WTC11 (cell line): ENCODE data around the gene KRTAP3-2. TPM values are rescaled to one million over a fixed set of nuclear protein-coding genes. Genes with fewer than 3 reads are reported as not detected.

Experiments
- ATAC-seq: fragments of 200-7000 bp; cut with Tn5 transposase; 2 replicates; pipeline ENCODE4 v1.10.0; 2021; ENCODE audit warnings: mild to moderate bottlenecking, moderate library complexity
- CTCF ChIA-PET: fragments of 300-600 bp; sonication (Branson Sonifier 250); formaldehyde crosslinking; loops from one replicate; lab custom pipeline; 2021; ENCODE audit warnings: antibody characterized with exemption; lab: Charles Lee
- POLR2A ChIA-PET: fragments of 350-600 bp; sonication (Branson Sonifier 250); formaldehyde crosslinking; loops from one replicate; lab custom pipeline; 2021; ENCODE audit warnings: antibody characterized with exemption; lab: Charles Lee
- DNase-seq: peaks from one replicate; pipeline ENCODE4 v3.0.0; 2021; ENCODE audit warnings: low spot score
- H3K27ac Mint-ChIP-seq: 2 replicates; pipeline ENCODE4 v1.8.0; 2021; ENCODE audit warnings: mixed read lengths
- H3K27me3 Mint-ChIP-seq: 2 replicates; pipeline ENCODE4 v1.8.0; 2021; ENCODE audit warnings: low read depth, mild to moderate bottlenecking, moderate library complexity, mixed read lengths
- H3K36me3 Mint-ChIP-seq: 2 replicates; pipeline ENCODE4 v1.8.0; 2021; ENCODE audit warnings: mixed read lengths
- H3K4me1 Mint-ChIP-seq: 2 replicates; pipeline ENCODE4 v1.8.0; 2022; ENCODE audit warnings: mixed read lengths
- H3K4me3 Mint-ChIP-seq: 2 replicates; pipeline ENCODE4 v1.8.0; 2021; ENCODE audit warnings: mild to moderate bottlenecking, moderate library complexity, mixed read lengths
- H3K9me3 Mint-ChIP-seq: 2 replicates; pipeline ENCODE4 v1.8.0; 2021; ENCODE audit warnings: mixed read lengths
- ATF1 ChIP-seq: sonication (generic); formaldehyde crosslinking; IDR thresholded peaks from 2 replicates; pipeline ENCODE4 v1.8.1; 2023; ENCODE audit warnings: mild to moderate bottlenecking, moderate library complexity, missing genetic modification reagents
- CREB1 ChIP-seq: sonication (generic); formaldehyde crosslinking; IDR thresholded peaks from 2 replicates; pipeline ENCODE4 v1.8.0; 2023; ENCODE audit warnings: mild to moderate bottlenecking, missing genetic modification reagents
- GABPB1 ChIP-seq: sonication (generic); formaldehyde crosslinking; IDR thresholded peaks from 2 replicates; pipeline ENCODE4 v1.8.1; 2023; ENCODE audit warnings: mild to moderate bottlenecking, missing genetic modification reagents
- JAZF1 ChIP-seq: fragments of 250-450 bp; sonication (Bioruptor Pico); IDR thresholded peaks from 2 replicates; pipeline ENCODE4 v1.9.0; 2021; ENCODE audit warnings: moderate library complexity, mild to moderate bottlenecking, inconsistent platforms
- PRRX2 ChIP-seq: fragments of 250-450 bp; sonication (Bioruptor Pico); IDR thresholded peaks from 2 replicates; pipeline ENCODE4 v1.8.0; 2021; ENCODE audit warnings: mild to moderate bottlenecking
- RORB ChIP-seq: fragments of 250-450 bp; sonication (Bioruptor Pico); IDR thresholded peaks from 2 replicates; pipeline ENCODE4 v1.9.0; 2021; ENCODE audit warnings: mild to moderate bottlenecking
- TEAD1 ChIP-seq: sonication (generic); formaldehyde crosslinking; IDR thresholded peaks from 2 replicates; pipeline ENCODE4 v1.8.0; 2022; ENCODE audit warnings: mild to moderate bottlenecking, missing genetic modification reagents
- TEAD4 ChIP-seq: sonication (generic); formaldehyde crosslinking; IDR thresholded peaks from 2 replicates; pipeline ENCODE4 v1.8.0; 2022; ENCODE audit warnings: mild to moderate bottlenecking, missing genetic modification reagents
- TP53 ChIP-seq: sonication (generic); formaldehyde crosslinking; IDR thresholded peaks from 2 replicates; pipeline ENCODE4 v1.8.1; 2023; ENCODE audit warnings: mild to moderate bottlenecking, missing genetic modification reagents
- ZNF121 ChIP-seq: sonication (generic); formaldehyde crosslinking; IDR thresholded peaks from 2 replicates; pipeline ENCODE4 v1.8.0; 2023; ENCODE audit warnings: missing genetic modification reagents
- ZNF263 ChIP-seq: sonication (generic); formaldehyde crosslinking; IDR thresholded peaks from 2 replicates; pipeline ENCODE4 v1.8.1; 2022; ENCODE audit warnings: low read depth, mild to moderate bottlenecking, moderate library complexity, missing genetic modification reagents
- ZNF396 ChIP-seq: fragments of 250-450 bp; sonication (Bioruptor Pico); IDR thresholded peaks from 2 replicates; pipeline ENCODE4 v1.8.0; 2021; ENCODE audit warnings: mild to moderate bottlenecking, moderate library complexity, borderline replicate concordance
- ZNF416 ChIP-seq: fragments of 250-450 bp; sonication (Bioruptor Pico); IDR thresholded peaks from 2 replicates; pipeline ENCODE4 v1.9.0; 2021; ENCODE audit warnings: mild to moderate bottlenecking, inconsistent platforms
- total RNA-seq: library from RNA; stranded (reverse); gene quantifications from 3 replicates; pipeline ENCODE4 v1.2.3, GENCODE V29; 2021
- TF ChIP-seq, protein P1 (sequence below): fragments of 250-450 bp; sonication (Bioruptor Pico); IDR thresholded peaks from 2 replicates; pipeline ENCODE4 v1.9.0; 2021; ENCODE audit warnings: mild to moderate bottlenecking, borderline replicate concordance
- TF ChIP-seq, protein P2 (sequence below): fragments of 250-450 bp; sonication (Bioruptor Pico); IDR thresholded peaks from 2 replicates; pipeline ENCODE4 v1.8.0; 2021; ENCODE audit warnings: mild to moderate bottlenecking
- TF ChIP-seq, protein P3 (sequence below): sonication (generic); formaldehyde crosslinking; IDR thresholded peaks from 2 replicates; pipeline ENCODE4 v1.8.1; 2022; ENCODE audit warnings: missing genetic modification reagents, borderline replicate concordance
- TF ChIP-seq, protein P4 (sequence below): sonication (generic); formaldehyde crosslinking; IDR thresholded peaks from 2 replicates; pipeline ENCODE4 v1.8.0; 2023; ENCODE audit warnings: missing genetic modification reagents, mild to moderate bottlenecking, borderline replicate concordance
- TF ChIP-seq, protein P5 (sequence below): sonication (generic); formaldehyde crosslinking; IDR thresholded peaks from 2 replicates; pipeline ENCODE4 v1.8.0; 2023; ENCODE audit warnings: missing genetic modification reagents
- TF ChIP-seq, protein P6 (sequence below): sonication (generic); formaldehyde crosslinking; IDR thresholded peaks from 2 replicates; pipeline ENCODE4 v1.8.0; 2022; ENCODE audit warnings: mild to moderate bottlenecking, missing genetic modification reagents
- TF ChIP-seq, protein P7 (sequence below): sonication (generic); formaldehyde crosslinking; IDR thresholded peaks from 2 replicates; pipeline ENCODE4 v1.8.1; 2023; ENCODE audit warnings: mild to moderate bottlenecking, missing genetic modification reagents, borderline replicate concordance

The KRTAP3-2 gene
- total RNA-seq, 1 experiment from 2014 or later, result not detected

DNA sequence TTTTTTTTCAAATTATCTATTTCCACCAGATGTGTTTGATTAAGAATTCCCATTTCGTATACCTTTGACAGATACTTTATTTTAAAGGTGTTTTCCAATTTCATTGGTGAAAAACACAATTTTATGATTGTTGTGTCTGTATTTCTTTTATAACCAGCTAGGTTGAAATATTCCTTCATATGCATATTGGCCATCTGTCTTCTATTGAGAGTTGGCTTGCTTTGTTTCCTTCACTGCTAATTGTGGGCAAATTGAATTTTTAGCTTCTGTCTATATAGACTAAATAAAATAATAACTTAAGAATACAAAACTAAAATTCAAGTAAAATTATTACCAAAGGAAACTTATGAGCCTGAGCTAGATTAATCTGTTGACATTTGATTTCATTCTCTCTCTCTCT, 4.6 kb downstream of the KRTAP3-2 start (continued):
- TF ChIP-seq, protein P1, sequence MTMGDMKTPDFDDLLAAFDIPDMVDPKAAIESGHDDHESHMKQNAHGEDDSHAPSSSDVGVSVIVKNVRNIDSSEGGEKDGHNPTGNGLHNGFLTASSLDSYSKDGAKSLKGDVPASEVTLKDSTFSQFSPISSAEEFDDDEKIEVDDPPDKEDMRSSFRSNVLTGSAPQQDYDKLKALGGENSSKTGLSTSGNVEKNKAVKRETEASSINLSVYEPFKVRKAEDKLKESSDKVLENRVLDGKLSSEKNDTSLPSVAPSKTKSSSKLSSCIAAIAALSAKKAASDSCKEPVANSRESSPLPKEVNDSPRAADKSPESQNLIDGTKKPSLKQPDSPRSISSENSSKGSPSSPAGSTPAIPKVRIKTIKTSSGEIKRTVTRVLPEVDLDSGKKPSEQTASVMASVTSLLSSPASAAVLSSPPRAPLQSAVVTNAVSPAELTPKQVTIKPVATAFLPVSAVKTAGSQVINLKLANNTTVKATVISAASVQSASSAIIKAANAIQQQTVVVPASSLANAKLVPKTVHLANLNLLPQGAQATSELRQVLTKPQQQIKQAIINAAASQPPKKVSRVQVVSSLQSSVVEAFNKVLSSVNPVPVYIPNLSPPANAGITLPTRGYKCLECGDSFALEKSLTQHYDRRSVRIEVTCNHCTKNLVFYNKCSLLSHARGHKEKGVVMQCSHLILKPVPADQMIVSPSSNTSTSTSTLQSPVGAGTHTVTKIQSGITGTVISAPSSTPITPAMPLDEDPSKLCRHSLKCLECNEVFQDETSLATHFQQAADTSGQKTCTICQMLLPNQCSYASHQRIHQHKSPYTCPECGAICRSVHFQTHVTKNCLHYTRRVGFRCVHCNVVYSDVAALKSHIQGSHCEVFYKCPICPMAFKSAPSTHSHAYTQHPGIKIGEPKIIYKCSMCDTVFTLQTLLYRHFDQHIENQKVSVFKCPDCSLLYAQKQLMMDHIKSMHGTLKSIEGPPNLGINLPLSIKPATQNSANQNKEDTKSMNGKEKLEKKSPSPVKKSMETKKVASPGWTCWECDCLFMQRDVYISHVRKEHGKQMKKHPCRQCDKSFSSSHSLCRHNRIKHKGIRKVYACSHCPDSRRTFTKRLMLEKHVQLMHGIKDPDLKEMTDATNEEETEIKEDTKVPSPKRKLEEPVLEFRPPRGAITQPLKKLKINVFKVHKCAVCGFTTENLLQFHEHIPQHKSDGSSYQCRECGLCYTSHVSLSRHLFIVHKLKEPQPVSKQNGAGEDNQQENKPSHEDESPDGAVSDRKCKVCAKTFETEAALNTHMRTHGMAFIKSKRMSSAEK (CRISPR knock-in tag), result no peak
- TF ChIP-seq, protein P2, sequence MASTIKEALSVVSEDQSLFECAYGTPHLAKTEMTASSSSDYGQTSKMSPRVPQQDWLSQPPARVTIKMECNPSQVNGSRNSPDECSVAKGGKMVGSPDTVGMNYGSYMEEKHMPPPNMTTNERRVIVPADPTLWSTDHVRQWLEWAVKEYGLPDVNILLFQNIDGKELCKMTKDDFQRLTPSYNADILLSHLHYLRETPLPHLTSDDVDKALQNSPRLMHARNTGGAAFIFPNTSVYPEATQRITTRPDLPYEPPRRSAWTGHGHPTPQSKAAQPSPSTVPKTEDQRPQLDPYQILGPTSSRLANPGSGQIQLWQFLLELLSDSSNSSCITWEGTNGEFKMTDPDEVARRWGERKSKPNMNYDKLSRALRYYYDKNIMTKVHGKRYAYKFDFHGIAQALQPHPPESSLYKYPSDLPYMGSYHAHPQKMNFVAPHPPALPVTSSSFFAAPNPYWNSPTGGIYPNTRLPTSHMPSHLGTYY (CRISPR knock-in tag), result no peak
- TF ChIP-seq, protein P3, sequence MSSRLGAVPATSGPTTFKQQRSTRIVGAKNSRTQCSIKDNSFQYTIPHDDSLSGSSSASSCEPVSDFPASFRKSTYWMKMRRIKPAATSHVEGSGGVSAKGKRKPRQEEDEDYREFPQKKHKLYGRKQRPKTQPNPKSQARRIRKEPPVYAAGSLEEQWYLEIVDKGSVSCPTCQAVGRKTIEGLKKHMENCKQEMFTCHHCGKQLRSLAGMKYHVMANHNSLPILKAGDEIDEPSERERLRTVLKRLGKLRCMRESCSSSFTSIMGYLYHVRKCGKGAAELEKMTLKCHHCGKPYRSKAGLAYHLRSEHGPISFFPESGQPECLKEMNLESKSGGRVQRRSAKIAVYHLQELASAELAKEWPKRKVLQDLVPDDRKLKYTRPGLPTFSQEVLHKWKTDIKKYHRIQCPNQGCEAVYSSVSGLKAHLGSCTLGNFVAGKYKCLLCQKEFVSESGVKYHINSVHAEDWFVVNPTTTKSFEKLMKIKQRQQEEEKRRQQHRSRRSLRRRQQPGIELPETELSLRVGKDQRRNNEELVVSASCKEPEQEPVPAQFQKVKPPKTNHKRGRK, result no peak
- TF ChIP-seq, protein P4, sequence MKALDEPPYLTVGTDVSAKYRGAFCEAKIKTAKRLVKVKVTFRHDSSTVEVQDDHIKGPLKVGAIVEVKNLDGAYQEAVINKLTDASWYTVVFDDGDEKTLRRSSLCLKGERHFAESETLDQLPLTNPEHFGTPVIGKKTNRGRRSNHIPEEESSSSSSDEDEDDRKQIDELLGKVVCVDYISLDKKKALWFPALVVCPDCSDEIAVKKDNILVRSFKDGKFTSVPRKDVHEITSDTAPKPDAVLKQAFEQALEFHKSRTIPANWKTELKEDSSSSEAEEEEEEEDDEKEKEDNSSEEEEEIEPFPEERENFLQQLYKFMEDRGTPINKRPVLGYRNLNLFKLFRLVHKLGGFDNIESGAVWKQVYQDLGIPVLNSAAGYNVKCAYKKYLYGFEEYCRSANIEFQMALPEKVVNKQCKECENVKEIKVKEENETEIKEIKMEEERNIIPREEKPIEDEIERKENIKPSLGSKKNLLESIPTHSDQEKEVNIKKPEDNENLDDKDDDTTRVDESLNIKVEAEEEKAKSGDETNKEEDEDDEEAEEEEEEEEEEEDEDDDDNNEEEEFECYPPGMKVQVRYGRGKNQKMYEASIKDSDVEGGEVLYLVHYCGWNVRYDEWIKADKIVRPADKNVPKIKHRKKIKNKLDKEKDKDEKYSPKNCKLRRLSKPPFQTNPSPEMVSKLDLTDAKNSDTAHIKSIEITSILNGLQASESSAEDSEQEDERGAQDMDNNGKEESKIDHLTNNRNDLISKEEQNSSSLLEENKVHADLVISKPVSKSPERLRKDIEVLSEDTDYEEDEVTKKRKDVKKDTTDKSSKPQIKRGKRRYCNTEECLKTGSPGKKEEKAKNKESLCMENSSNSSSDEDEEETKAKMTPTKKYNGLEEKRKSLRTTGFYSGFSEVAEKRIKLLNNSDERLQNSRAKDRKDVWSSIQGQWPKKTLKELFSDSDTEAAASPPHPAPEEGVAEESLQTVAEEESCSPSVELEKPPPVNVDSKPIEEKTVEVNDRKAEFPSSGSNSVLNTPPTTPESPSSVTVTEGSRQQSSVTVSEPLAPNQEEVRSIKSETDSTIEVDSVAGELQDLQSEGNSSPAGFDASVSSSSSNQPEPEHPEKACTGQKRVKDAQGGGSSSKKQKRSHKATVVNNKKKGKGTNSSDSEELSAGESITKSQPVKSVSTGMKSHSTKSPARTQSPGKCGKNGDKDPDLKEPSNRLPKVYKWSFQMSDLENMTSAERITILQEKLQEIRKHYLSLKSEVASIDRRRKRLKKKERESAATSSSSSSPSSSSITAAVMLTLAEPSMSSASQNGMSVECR, result no peak

DNA sequence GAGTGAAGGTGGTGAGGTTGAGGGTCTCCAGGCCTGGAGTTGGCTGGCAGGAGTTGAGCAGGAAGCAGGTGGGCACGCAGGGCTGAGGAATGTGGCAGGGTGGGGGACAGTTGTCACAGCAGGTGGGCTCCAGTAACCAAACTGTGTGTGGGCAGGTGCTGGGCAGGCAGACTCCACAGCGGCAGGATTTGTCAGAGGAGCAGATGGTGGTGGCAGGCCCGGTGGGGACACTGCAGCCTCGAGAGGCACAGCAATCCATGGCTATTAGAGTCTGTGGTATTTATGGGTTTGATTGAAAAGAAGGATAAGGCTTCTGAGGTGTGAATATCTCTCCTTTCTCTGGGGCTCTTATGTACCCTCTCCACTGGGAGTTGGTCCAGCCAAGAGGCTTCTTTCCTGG, 5.9 kb downstream of the KRTAP3-2 start, which contains the start of gene KRTAP3-3:
TSS of gene KRTAP3-3 (minus strand) at position 326 of the 400 bp plus-strand sequence. CDS start at position 259, 67 bp downstream.
- DNase-seq (no peak), ATAC-seq (no peak)
- H3K9me3 Mint-ChIP-seq, result peaks cover 6% of the 10 kb centered on the region
- H3K4me3 Mint-ChIP-seq, result no peak within 1 kb of the TSS
- no peaks in the 10 kb centered on the region for H3K36me3 Mint-ChIP-seq
- no peak within 1 kb of the TSS for H3K27ac Mint-ChIP-seq
- H3K27me3 Mint-ChIP-seq, result no peaks in the 10 kb centered on the region
- ChIA-PET CTCF (no interaction called here), POLR2A (no interaction called here)
- H3K4me1 Mint-ChIP-seq, result peaks cover 7% of the 10 kb centered on the region; the same call in 1 of the 2 replicates
- TF ChIP-seq ZNF396 (CRISPR knock-in tag) (no peak), ATF1 (CRISPR knock-in tag) (no peak), TEAD1 (CRISPR knock-in tag) (no peak), ZNF121 (CRISPR knock-in tag) (no peak), ZNF263 (CRISPR knock-in tag) (no peak), GABPB1 (CRISPR knock-in tag) (no peak), RORB (CRISPR knock-in tag) (no peak), CREB1 (CRISPR knock-in tag) (no peak), ZNF416 (CRISPR knock-in tag) (no peak), TEAD4 (CRISPR knock-in tag) (no peak), PRRX2 (no peak), JAZF1 (CRISPR knock-in tag) (no peak), TP53 (CRISPR knock-in tag) (no peak)
- TF ChIP-seq, protein P5, sequence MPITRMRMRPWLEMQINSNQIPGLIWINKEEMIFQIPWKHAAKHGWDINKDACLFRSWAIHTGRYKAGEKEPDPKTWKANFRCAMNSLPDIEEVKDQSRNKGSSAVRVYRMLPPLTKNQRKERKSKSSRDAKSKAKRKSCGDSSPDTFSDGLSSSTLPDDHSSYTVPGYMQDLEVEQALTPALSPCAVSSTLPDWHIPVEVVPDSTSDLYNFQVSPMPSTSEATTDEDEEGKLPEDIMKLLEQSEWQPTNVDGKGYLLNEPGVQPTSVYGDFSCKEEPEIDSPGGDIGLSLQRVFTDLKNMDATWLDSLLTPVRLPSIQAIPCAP (CRISPR knock-in tag), result no peak
- TF ChIP-seq, protein P6, sequence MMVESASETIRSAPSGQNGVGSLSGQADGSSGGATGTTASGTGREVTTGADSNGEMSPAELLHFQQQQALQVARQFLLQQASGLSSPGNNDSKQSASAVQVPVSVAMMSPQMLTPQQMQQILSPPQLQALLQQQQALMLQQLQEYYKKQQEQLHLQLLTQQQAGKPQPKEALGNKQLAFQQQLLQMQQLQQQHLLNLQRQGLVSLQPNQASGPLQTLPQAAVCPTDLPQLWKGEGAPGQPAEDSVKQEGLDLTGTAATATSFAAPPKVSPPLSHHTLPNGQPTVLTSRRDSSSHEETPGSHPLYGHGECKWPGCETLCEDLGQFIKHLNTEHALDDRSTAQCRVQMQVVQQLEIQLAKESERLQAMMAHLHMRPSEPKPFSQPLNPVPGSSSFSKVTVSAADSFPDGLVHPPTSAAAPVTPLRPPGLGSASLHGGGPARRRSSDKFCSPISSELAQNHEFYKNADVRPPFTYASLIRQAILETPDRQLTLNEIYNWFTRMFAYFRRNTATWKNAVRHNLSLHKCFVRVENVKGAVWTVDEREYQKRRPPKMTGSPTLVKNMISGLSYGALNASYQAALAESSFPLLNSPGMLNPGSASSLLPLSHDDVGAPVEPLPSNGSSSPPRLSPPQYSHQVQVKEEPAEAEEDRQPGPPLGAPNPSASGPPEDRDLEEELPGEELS (CRISPR knock-in tag), result no peak
- TF ChIP-seq, protein P7, sequence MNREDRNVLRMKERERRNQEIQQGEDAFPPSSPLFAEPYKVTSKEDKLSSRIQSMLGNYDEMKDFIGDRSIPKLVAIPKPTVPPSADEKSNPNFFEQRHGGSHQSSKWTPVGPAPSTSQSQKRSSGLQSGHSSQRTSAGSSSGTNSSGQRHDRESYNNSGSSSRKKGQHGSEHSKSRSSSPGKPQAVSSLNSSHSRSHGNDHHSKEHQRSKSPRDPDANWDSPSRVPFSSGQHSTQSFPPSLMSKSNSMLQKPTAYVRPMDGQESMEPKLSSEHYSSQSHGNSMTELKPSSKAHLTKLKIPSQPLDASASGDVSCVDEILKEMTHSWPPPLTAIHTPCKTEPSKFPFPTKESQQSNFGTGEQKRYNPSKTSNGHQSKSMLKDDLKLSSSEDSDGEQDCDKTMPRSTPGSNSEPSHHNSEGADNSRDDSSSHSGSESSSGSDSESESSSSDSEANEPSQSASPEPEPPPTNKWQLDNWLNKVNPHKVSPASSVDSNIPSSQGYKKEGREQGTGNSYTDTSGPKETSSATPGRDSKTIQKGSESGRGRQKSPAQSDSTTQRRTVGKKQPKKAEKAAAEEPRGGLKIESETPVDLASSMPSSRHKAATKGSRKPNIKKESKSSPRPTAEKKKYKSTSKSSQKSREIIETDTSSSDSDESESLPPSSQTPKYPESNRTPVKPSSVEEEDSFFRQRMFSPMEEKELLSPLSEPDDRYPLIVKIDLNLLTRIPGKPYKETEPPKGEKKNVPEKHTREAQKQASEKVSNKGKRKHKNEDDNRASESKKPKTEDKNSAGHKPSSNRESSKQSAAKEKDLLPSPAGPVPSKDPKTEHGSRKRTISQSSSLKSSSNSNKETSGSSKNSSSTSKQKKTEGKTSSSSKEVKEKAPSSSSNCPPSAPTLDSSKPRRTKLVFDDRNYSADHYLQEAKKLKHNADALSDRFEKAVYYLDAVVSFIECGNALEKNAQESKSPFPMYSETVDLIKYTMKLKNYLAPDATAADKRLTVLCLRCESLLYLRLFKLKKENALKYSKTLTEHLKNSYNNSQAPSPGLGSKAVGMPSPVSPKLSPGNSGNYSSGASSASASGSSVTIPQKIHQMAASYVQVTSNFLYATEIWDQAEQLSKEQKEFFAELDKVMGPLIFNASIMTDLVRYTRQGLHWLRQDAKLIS (CRISPR knock-in tag), result no peak
